Activated CD8-positive, alpha-beta T cell treated with anti-CD3 and anti-CD28 coated beads for 36 hours (primary cell): Measurements from ENCODE around the gene UROC1. TPM values are rescaled to one million over a fixed set of nuclear protein-coding genes. Genes with fewer than 3 reads are reported as not detected.

Source experiments
- ATAC-seq: fragments of 200-7000 bp; cut with Tn5 transposase; one replicate; pipeline ENCODE4 v1.10.0; 2021; ENCODE audit warnings: mild to moderate bottlenecking, moderate library complexity
- CTCF ChIA-PET: fragments of 350-600 bp; sonication (Branson Sonifier 250); formaldehyde crosslinking; loops from one replicate; lab custom pipeline; 2021; ENCODE audit warnings: antibody characterized with exemption; lab: Charles Lee
- POLR2A ChIA-PET: fragments of 350-600 bp; sonication (Branson Sonifier 250); formaldehyde crosslinking; loops from one replicate; lab custom pipeline; 2021; ENCODE audit warnings: antibody characterized with exemption; lab: Charles Lee
- DNase-seq: peaks from one replicate; pipeline ENCODE4 v3.0.0-alpha.2; 2020
- H3K27ac Mint-ChIP-seq: one replicate; pipeline ENCODE4 v1.8.0; 2021; ENCODE audit warnings: mild to moderate bottlenecking, mixed read lengths
- H3K27me3 Mint-ChIP-seq: one replicate; pipeline ENCODE4 v1.8.0; 2021; ENCODE audit warnings: mixed read lengths
- H3K36me3 Mint-ChIP-seq: one replicate; pipeline ENCODE4 v1.8.0; 2021; ENCODE audit warnings: low read depth, mixed read lengths
- H3K4me1 Mint-ChIP-seq: one replicate; pipeline ENCODE4 v1.8.0; 2021; ENCODE audit warnings: low read depth, mixed read lengths
- H3K4me3 Mint-ChIP-seq: one replicate; pipeline ENCODE4 v1.8.0; 2021; ENCODE audit warnings: mild to moderate bottlenecking, moderate library complexity, mixed read lengths
- H3K9me3 Mint-ChIP-seq: one replicate; pipeline ENCODE4 v1.8.0; 2021; ENCODE audit warnings: mixed read lengths
- CTCF ChIP-seq: fragments of 200-600 bp; IDR thresholded peaks from one replicate; pipeline ENCODE4 v1.8.0; 2022; ENCODE audit warnings: antibody characterized with exemption, mild to moderate bottlenecking
- intact Hi-C: fragments of 100-400 bp; cut with micrococcal nuclease; formaldehyde crosslinking; loops from one replicate; pipeline ENCODE4 v1.10.0; 2022
- total RNA-seq, 2 experiments: library from RNA; stranded (reverse); gene quantifications; one replicate each; pipeline ENCODE4 v1.2.3, GENCODE V29; 2021

The UROC1 gene
- total RNA-seq, 2 experiments from 2014 or later = not detected

GRCh38 chr3:126539558-126540250 lies 22.1 kb upstream of the UROC1 start:
- Mint-ChIP-seq H3K9me3 (no peaks in the 10 kb centered on the region), H3K4me3 (no peak overlapping the region), H3K4me1 (peaks cover 2% of the 10 kb centered on the region), H3K36me3 (no peaks in the 10 kb centered on the region), H3K27me3 (no peaks in the 10 kb centered on the region), H3K27ac (no peak overlapping the region)
- intact Hi-C loops = no loop called here
- no peak for DNase-seq
- no peak for ATAC-seq
- TF ChIP-seq CTCF = no peak
- ChIA-PET CTCF (no interaction called here), POLR2A (no interaction called here)

GRCh38 chr3:126538966-126539365 lies 21.4 kb upstream of the UROC1 start:
- H3K36me3 Mint-ChIP-seq = no peaks in the 10 kb centered on the region
- H3K4me1 Mint-ChIP-seq = peaks cover 2% of the 10 kb centered on the region
- no peaks in the 10 kb centered on the region for H3K9me3 Mint-ChIP-seq
- no peak overlapping the region for H3K4me3 Mint-ChIP-seq
- TF ChIP-seq CTCF = no peak
- ChIA-PET CTCF (interaction anchor here (1.7 kb wide), 1 partner anchor 16 kb away, joined by 6 read pairs; no protein-coding TSS in a partner anchor), POLR2A (no interaction called here)
- DNase-seq (no peak), ATAC-seq (no peak)
- intact Hi-C loops = no loop called here
- H3K27me3 Mint-ChIP-seq = peaks cover 4% of the 10 kb centered on the region
- no peak overlapping the region for H3K27ac Mint-ChIP-seq

- H3K27me3 Mint-ChIP-seq = peaks cover 4% of the 10 kb centered on the region
- peaks cover 2% of the 10 kb centered on the region for H3K4me1 Mint-ChIP-seq
- no peak overlapping the region for H3K27ac Mint-ChIP-seq
- ChIA-PET POLR2A (no interaction called here), CTCF (interaction anchor here (1.7 kb wide), 1 partner anchor 16 kb away, joined by 6 read pairs; no protein-coding TSS in a partner anchor)
- no peak overlapping the region for H3K4me3 Mint-ChIP-seq
- no peaks in the 10 kb centered on the region for H3K9me3 Mint-ChIP-seq
- no peaks in the 10 kb centered on the region for H3K36me3 Mint-ChIP-seq
- intact Hi-C loops = no loop called here
- no peak for ATAC-seq
- no peak for DNase-seq
- TF ChIP-seq CTCF = no peak
Observed at GRCh38 chr3:126538316-126538715, 20.7 kb upstream of the UROC1 start.

- Mint-ChIP-seq H3K27ac (no peak overlapping the region), H3K36me3 (no peaks in the 10 kb centered on the region), H3K9me3 (no peaks in the 10 kb centered on the region), H3K4me3 (no peak overlapping the region), H3K4me1 (peaks cover 2% of the 10 kb centered on the region), H3K27me3 (peaks cover 4% of the 10 kb centered on the region)
- intact Hi-C loops = no loop called here
- DNase-seq = no peak
- TF ChIP-seq CTCF = no peak
- CTCF ChIA-PET = interaction anchor here (1.7 kb wide), 1 partner anchor 15 kb away, joined by 6 read pairs; no protein-coding TSS in a partner anchor
- ATAC-seq = no peak
- POLR2A ChIA-PET = no interaction called here
Observed at GRCh38 chr3:126537730-126538281, 20.2 kb upstream of the UROC1 start.

DNA sequence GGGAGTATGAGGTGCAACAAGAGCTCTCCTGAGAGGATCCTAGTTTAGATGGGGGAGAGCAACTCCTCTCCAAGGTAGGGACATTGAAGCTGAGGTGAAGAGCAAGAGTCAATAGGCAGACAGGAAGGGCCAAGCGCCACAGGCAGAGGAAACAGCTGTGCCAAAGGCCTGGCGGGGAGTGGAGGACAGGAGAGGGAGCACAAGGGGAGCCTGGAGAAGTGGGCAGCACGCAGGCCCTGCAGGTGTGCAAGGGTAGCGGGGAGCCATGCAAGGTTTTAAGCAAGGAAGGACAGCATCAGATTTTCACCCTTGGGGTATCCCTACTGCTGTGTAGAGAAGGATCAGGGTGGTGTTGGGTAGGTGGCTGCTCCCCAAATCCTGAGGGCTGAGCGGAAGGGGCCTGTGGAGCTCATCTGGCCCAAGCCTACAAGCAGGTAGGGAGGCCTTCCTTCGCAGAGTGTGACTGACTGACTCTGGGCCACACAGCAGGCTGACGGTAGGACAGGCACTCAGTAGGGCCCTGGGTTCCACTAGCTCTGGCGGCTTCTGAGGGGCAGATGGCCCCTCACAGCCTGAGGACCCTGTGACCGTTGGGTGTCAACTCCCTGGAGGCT lies 19.6 kb upstream of the UROC1 start:
- Mint-ChIP-seq H3K36me3 (no peaks in the 10 kb centered on the region), H3K9me3 (no peaks in the 10 kb centered on the region), H3K4me1 (peaks cover 2% of the 10 kb centered on the region), H3K4me3 (no peak overlapping the region), H3K27me3 (peaks cover 4% of the 10 kb centered on the region), H3K27ac (no peak overlapping the region)
- ATAC-seq (no peak), DNase-seq (no peak)
- TF ChIP-seq CTCF = no peak
- intact Hi-C loops = no loop called here
- ChIA-PET CTCF (interaction anchor here (1.7 kb wide), 1 partner anchor 15 kb away, joined by 6 read pairs; no protein-coding TSS in a partner anchor), POLR2A (no interaction called here)
